WI38 (cell line): Measurements from ENCODE around the gene NCOA6.

ENCODE experiments used
- H3K4me3 ChIP-seq: 2 replicates; pipeline ENCODE4 v1.5.1; 2011; ENCODE audit warnings: low read depth, mild to moderate bottlenecking, control low read depth, low read length
- TF ChIP-seq, protein P1 (sequence below): IDR thresholded peaks from 2 replicates; pipeline ENCODE4 v1.5.1; 2012; ENCODE audit warnings: low read depth, mild to moderate bottlenecking, control low read depth, low read length

The NCOA6 gene

GRCh38 chr20:34829191-34829590, 3.7 kb upstream of the NCOA6 start:
- TF ChIP-seq, protein P1, sequence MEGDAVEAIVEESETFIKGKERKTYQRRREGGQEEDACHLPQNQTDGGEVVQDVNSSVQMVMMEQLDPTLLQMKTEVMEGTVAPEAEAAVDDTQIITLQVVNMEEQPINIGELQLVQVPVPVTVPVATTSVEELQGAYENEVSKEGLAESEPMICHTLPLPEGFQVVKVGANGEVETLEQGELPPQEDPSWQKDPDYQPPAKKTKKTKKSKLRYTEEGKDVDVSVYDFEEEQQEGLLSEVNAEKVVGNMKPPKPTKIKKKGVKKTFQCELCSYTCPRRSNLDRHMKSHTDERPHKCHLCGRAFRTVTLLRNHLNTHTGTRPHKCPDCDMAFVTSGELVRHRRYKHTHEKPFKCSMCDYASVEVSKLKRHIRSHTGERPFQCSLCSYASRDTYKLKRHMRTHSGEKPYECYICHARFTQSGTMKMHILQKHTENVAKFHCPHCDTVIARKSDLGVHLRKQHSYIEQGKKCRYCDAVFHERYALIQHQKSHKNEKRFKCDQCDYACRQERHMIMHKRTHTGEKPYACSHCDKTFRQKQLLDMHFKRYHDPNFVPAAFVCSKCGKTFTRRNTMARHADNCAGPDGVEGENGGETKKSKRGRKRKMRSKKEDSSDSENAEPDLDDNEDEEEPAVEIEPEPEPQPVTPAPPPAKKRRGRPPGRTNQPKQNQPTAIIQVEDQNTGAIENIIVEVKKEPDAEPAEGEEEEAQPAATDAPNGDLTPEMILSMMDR, result no peak
- no peak overlapping the region for H3K4me3 ChIP-seq

DNA sequence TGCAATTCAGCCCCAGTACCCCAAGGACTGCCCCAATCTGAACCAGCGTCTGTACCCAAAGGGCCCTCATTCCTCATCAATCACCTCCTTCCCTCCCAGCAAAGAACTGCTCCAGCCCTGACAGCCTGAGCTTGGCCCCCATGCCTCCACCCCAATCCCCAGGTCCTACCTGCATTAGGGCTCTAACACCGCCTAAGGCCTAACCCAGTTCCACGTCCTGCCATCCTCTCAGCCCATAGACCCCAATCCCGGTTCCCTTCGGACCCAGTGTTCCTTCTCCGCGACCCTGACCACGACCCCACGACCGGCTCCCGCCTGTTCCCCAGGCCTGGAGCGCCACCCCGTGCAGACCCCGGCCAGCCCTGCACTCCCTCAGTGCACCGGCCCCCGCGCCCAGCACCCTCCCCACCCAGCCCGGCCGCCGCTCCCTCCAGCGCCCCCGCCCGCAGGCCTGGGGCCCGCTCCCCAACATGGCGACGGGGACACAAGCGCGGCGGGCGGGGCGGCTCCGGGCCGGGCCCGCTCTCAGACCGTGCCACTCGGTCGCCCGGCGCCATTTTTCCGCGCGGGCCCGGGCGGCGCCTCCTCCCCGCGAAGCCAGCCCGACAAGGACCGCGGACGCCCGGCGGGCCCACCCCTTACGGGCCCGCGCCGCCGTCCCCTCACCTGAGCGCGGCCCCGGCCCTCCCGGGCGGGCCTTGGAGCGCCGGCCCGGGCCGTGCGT, 483 bp downstream of the NCOA6 start:
- TF ChIP-seq, protein P1, result no peak
- H3K4me3 ChIP-seq, result peak overlapping the region; percentile 83

GRCh38 chr20:34824452-34824805, 1.0 kb downstream of the NCOA6 start:
- TF ChIP-seq, protein P1, result no peak

DNA sequence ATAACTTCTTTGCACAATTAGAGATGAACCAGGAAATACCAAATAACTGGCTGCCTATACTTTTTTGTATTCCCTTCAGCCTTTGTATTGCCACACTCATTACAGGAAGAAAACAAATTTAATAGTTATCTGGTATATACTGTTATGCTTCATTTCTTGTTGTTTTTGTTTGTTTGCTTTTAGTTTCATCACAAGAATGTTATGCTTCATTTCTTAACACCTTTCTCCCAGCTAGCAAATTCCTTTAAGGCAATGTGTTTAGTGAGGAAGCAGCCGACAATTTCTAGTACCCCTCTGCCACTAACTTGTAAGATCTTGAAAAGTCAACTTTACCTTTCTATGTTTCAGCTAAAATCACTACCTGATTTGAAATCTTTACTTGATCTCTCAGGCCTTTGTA, 1.4 kb downstream of the NCOA6 start:
- TF ChIP-seq, protein P1, result no peak
- peak overlapping the region; percentile 83 for H3K4me3 ChIP-seq

More at GRCh38 chr20:34824452-34824805, 1.0 kb downstream of the NCOA6 start:
- peak overlapping the region; percentile 83 for H3K4me3 ChIP-seq

DNA sequence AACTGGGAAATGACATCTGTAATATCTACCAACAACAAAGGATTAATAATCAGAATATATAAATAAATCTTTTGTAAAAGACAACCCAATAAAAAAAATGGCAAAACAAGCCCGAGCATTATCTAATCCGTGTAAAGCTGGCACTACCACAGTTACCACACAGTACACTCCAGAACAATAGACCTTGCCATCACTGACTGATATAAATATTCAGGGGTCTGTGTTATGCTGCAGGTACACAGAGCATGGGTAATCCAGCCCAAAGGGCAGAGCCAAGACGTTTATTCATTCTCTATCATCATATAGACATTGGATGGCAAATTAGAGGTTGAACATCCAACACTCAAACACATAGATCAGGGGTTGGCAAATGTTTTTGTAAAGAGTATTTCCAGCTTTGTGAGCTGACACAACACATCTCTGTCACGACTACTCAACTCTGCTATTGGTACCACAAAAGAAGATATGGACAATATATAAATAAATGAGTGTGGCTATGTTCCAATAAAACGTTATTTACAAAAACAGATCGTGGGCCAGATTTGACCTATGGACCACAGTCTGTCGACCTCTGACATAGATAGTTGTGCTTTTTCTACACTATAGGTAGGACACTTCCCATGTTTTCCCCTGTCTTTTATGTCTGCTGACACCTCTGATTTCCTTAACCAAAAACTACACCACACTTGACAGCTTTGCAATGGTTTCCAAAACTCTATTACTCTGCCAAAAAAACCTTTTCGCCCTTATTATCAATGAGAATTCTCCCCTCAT, 4.5 kb downstream of the NCOA6 start:
- TF ChIP-seq, protein P1, result no peak
- H3K4me3 ChIP-seq, result no peak overlapping the region

DNA sequence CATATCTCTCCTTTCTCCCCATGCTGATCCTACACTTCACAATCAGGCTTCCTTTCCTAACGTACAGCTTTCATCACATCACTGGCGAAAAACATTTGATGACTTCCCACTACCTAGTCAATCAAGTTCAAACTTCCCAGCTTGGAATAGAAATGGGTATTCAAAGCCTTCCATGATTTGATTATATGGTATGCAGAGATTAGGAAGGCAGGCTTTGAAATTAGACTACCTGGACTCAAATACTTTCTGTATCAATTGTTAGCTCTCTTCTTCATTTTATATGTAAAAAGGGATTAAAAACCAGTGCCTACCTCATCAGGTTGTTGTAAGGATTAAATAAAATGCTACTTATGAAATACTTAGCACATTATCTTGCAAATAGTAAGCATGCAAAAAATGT, 7.7 kb downstream of the NCOA6 start:
- TF ChIP-seq, protein P1, result no peak
- H3K4me3 ChIP-seq, result no peak overlapping the region

- no peak overlapping the region for H3K4me3 ChIP-seq
- TF ChIP-seq, protein P1, result no peak
Measured at GRCh38 chr20:34817072-34817471, 8.4 kb downstream of the NCOA6 start.
